Measurements from ENCODE around the gene DGKD. TPM values are rescaled to one million over a fixed set of nuclear protein-coding genes. Genes with fewer than 3 reads are reported as not detected.

The DGKD gene
- polyA plus RNA-seq, 3 donors = 14.5 to 67.5 (median 16.6) TPM

- peak overlapping the region in 2 of 7 donors; percentile 52 to 72 for H3K27ac Mint-ChIP-seq
- peaks cover 89% of the 10 kb centered on the region for H4K20me1 ChIP-seq (ENCODE audit: insufficient read depth, low read length)
- WGBS (ENCODE audit: insufficient coverage) = 98% methylated on average over 12 of the region's 13 CpGs
- H3K79me2 ChIP-seq (ENCODE audit: insufficient read depth, low read length) = peaks cover 89% of the 10 kb centered on the region
- no peak overlapping the region for H3K9ac ChIP-seq (ENCODE audit: insufficient read depth, low read length, poor library complexity, severe bottlenecking)
- no peak overlapping the region for H3K4me2 ChIP-seq (replicated peaks; ENCODE audit: extremely low read depth, low read length, poor library complexity, severe bottlenecking)
- H3K27me3 Mint-ChIP-seq (ENCODE audit: low read depth in 3 of 3) = no peaks in the 10 kb centered on the region
- no peaks in the 10 kb centered on the region for H3K27me3 ChIP-seq (ENCODE audit: control insufficient read depth in 2 of 2, insufficient read depth in 2 of 2, low read length in 2 of 2)
- peaks cover 31% of the 10 kb centered on the region for H3K4me1 Mint-ChIP-seq
- no peaks in the 10 kb centered on the region for H3K9me3 ChIP-seq (replicated peaks in 1 of 2; ENCODE audit: control insufficient read depth in 1 of 2, insufficient read depth in 1 of 2, low read length in 2 of 2)
- H3K4me1 ChIP-seq (ENCODE audit: control insufficient read depth in 1 of 2, insufficient read depth in 2 of 2, low read length in 2 of 2) = peaks cover 15 to 17% of the 10 kb centered on the region in 2 donors
- H2AFZ ChIP-seq (ENCODE audit: insufficient read depth, low read depth, low read length, poor library complexity, severe bottlenecking) = no peak overlapping the region
- no peaks in the 10 kb centered on the region for H3K9me3 Mint-ChIP-seq
- intact Hi-C loops (cut with micrococcal nuclease) = no loop called here
- H3K4me3 ChIP-seq (replicated peaks in 1 of 3; ENCODE audit: low read depth in 2 of 3, low read length in 3 of 3) = no peak overlapping the region
- DNase-seq = no peak
- no peak overlapping the region for H3K4me3 Mint-ChIP-seq
- H3K27ac ChIP-seq (ENCODE audit: low read depth in 1 of 2, low read length in 2 of 2) = peak overlapping the region in 1 of 2 donors; percentile 58
- H3K36me3 Mint-ChIP-seq = peaks cover 62 to 75% of the 10 kb centered on the region in 2 donors
- H3K36me3 ChIP-seq (replicated peaks in 1 of 2; ENCODE audit: control insufficient read depth in 1 of 2, insufficient read depth in 2 of 2, low read length in 2 of 2) = peaks cover 45 to 70% of the 10 kb centered on the region in 2 donors
- TF ChIP-seq CTCF (IDR thresholded peaks at IDR 0.05) = no peak
Measured at GRCh38 chr2:233387225-233387624, 32.9 kb downstream of the DGKD start.

GRCh38 chr2:233387667-233388528, 33.6 kb downstream of the DGKD start:
- Mint-ChIP-seq H3K9me3 (no peaks in the 10 kb centered on the region), H3K36me3 (peaks cover 61 to 75% of the 10 kb centered on the region in 2 donors), H3K4me3 (no peak overlapping the region), H3K4me1 (peaks cover 28% of the 10 kb centered on the region), H3K27ac (peak overlapping the region in 6 of 7 donors; percentile 42 to 73 (median 56)), H3K27me3 (ENCODE audit: low read depth in 3 of 3) (no peaks in the 10 kb centered on the region)
- intact Hi-C loops (cut with micrococcal nuclease) = no loop called here
- peaks cover 84% of the 10 kb centered on the region for H4K20me1 ChIP-seq (ENCODE audit: insufficient read depth, low read length)
- H3K4me3 ChIP-seq (replicated peaks in 1 of 3; ENCODE audit: low read depth in 2 of 3, low read length in 3 of 3) = no peak overlapping the region
- no peaks in the 10 kb centered on the region for H3K9me3 ChIP-seq (replicated peaks in 1 of 2; ENCODE audit: control insufficient read depth in 1 of 2, insufficient read depth in 1 of 2, low read length in 2 of 2)
- H3K9ac ChIP-seq (ENCODE audit: insufficient read depth, low read length, poor library complexity, severe bottlenecking) = no peak overlapping the region
- no peaks in the 10 kb centered on the region for H3K27me3 ChIP-seq (ENCODE audit: control insufficient read depth in 2 of 2, insufficient read depth in 2 of 2, low read length in 2 of 2)
- H2AFZ ChIP-seq (ENCODE audit: insufficient read depth, low read depth, low read length, poor library complexity, severe bottlenecking) = no peak overlapping the region
- no peak overlapping the region for H3K4me2 ChIP-seq (replicated peaks; ENCODE audit: extremely low read depth, low read length, poor library complexity, severe bottlenecking)
- TF ChIP-seq CTCF (IDR thresholded peaks at IDR 0.05) = no peak
- peaks cover 51 to 76% of the 10 kb centered on the region in 2 donors for H3K36me3 ChIP-seq (replicated peaks in 1 of 2; ENCODE audit: control insufficient read depth in 1 of 2, insufficient read depth in 2 of 2, low read length in 2 of 2)
- DNase-seq = no peak
- H3K79me2 ChIP-seq (ENCODE audit: insufficient read depth, low read length) = peaks cover 87% of the 10 kb centered on the region
- WGBS (ENCODE audit: insufficient coverage) = 75% methylated on average over 13 of the region's 25 CpGs
- H3K4me1 ChIP-seq (ENCODE audit: control insufficient read depth in 1 of 2, insufficient read depth in 2 of 2, low read length in 2 of 2) = peaks cover 15 to 17% of the 10 kb centered on the region in 2 donors
- no peak overlapping the region for H3K27ac ChIP-seq (ENCODE audit: low read depth in 1 of 2, low read length in 2 of 2)
